Measurements from ENCODE around the gene TRMT11.
"Not testable (repeated sequence)": the region's sequence is repeated elsewhere in the genome, so short reads cannot be mapped to it uniquely, and the experiment has no call there.

TRMT11 gene

DNA sequence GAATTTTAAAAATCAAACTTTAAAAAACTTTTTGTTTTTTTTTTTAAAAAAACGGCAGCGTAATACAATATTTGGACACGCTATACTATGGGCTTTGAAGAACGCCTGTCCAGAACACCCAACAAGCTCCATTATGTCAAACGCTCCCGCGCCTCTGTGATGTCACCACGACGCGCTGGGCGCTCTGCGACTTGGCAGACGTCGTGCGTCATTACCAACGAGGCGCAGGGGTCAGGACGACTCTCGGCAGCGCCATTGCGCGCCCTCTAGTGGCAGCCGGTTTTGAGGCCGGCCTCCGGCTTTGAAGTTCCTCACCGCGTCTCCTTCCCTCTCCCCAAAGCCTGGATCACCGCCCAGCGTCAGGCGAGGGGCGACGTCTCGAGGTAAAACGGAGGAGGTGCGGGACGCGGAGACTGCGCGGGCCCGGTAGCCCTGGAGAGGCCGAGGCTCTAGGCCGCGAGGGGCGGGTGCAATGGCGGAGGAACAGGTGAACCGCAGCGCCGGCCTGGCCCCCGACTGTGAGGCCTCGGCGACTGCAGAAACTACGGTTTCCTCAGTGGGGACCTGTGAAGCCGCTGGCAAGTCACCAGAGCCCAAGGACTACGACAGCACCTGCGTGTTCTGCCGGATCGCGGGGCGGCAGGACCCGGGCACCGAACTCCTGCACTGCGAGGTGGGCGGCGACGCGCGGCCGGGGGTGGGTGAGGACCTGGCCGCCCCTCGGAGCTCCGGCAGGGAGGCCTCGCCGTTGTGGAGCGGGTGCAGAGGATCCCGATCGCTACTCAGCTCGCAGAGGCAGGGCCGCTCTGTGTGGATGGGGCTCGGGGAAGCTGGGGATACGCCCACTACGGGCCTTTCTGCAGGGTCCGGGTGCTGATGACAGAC lies 29.6 kb upstream of the TRMT11 start, which contains the start of gene HINT3:
Gene HINT3, plus strand, starts transcription at position 265 of the 885 bp plus-strand sequence. Its CDS starts 208 bp downstream, at position 473.
- peak; percentile 91 for DNase-seq (ENCODE audit: low read depth, low spot score)

- DNase-seq (ENCODE audit: low read depth, low spot score) = no peak
Observed at GRCh38 chr6:125957391-125957693, 29.0 kb upstream of the TRMT11 start.

DNA sequence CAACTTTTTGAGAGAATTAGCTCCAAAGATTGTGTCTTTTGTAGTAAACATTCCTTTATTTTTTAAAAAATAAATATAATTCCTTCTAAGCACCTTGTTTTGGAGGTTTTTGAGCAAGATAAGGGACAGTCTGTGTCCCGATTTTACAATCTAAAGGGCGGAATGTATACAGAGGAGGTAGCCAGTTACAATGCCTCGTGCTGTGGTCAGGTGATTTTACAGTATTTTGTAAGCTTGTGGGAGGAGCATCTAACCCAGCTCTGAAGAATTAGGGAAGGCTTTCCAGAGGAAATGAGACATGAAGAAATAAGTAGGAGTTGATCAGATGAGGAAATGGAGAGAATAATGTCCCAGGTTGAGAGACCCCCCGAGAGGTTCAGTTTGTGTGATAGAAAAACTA lies 28.5 kb upstream of the TRMT11 start:
- no peak for DNase-seq (ENCODE audit: low read depth, low spot score)

DNA sequence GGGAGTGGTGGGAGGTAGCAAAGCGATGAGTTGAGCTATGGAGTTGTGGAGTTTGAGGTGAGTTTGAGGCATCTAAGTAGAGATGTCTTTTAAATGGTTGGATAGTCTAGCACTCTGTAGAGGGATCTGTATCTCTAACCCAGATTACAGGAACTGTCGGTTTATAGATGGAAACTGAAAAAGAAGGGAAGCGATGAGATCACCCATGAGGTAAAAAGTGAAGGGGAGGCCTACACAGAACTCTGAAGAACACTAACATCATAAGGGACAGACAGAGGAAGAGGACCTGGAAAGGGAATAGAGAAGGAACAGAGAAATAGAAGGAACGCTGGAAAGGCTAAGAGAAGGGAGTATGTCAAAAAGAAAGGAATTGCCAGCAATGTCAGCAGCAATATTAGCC lies 27.3 kb upstream of the TRMT11 start:
- DNase-seq (ENCODE audit: low read depth, low spot score) = no peak

DNA sequence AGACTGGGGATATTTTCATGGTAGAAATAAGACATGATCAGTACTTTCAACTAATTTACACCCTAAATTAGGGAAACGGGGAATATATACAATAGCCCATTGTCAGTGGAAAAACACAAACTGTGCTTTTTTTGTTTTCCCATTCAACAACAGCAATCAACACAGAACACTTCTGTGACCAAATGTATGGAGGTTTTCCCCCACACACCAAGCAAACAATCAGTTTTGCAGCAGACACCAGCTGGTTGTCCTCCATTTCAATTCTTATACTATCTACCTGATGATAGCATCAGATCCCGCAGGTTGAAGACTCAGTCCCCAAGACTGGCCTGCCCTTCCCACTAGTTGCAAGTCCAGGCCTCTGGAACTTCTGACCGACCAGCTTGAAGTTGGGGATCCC lies 25.2 kb upstream of the TRMT11 start:
- no peak for DNase-seq (ENCODE audit: low read depth, low spot score)

- no peak for DNase-seq (ENCODE audit: low read depth, low spot score)
Observed at GRCh38 chr6:125962900-125963497, 23.3 kb upstream of the TRMT11 start.

- DNase-seq (ENCODE audit: low read depth, low spot score) = no peak
Observed at GRCh38 chr6:125963817-125964216, 22.5 kb upstream of the TRMT11 start.

DNA sequence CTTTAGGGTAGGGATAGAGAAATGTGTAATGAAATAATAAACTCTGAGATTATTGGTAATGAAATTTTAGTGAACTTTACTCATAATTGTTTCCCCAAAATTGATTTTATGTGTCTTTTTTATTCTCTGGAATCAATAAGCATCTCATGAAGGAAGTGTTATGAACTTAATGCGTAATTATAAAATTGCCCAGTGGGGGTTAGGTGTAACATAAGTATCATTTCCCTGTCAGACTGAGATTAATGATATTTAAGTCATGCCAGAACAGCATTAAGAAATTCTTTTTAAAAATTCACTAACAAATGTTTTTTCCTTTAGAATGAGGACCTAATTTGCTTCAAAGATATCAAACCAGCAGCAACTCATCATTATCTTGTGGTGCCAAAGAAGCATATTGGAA lies 19.8 kb upstream of the TRMT11 start:
- no peak for DNase-seq (ENCODE audit: low read depth, low spot score)

- DNase-seq (ENCODE audit: low read depth, low spot score) = no peak
Observed at GRCh38 chr6:125968493-125968892, 17.8 kb upstream of the TRMT11 start.

DNA sequence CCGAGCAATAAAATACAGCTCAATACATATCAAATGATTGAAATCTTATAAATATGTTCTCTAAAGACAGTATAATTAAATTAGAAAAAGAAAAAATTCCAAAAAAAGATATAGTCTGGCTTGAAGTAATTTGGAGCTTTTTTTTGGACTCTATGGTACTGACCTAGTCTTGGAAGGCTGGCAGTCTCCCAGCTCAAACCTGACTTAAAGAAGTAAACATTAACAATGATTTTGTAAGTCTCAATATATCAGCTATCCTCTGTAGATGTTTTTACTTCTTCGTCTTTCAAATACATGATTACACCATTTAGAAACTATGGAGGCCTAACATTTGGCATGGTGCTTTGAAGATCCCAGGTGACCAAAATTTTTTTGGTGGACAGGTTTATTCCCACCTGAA lies 15.6 kb upstream of the TRMT11 start:
- no peak for DNase-seq (ENCODE audit: low read depth, low spot score)

DNA sequence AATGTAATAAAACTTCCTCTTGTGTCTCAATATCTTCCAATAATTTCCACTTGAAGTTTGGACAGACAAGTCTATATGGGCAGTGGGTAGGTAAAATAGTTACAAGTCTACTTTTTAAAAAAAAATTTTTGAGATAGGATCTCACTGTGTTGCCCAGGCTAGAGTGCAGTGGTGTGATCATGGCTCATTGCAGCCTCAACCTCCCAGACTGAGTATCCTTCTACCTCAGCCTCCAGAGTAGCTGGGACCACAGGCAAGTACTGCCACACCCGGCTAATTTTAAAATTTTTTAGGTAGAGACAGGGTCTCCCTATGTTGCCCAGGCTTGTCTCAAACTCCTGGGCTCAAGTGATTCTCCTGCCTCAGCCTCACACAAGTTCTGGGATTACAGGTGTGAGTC lies 13.9 kb upstream of the TRMT11 start:
- DNase-seq (ENCODE audit: low read depth, low spot score) = not testable (repeated sequence)

DNA sequence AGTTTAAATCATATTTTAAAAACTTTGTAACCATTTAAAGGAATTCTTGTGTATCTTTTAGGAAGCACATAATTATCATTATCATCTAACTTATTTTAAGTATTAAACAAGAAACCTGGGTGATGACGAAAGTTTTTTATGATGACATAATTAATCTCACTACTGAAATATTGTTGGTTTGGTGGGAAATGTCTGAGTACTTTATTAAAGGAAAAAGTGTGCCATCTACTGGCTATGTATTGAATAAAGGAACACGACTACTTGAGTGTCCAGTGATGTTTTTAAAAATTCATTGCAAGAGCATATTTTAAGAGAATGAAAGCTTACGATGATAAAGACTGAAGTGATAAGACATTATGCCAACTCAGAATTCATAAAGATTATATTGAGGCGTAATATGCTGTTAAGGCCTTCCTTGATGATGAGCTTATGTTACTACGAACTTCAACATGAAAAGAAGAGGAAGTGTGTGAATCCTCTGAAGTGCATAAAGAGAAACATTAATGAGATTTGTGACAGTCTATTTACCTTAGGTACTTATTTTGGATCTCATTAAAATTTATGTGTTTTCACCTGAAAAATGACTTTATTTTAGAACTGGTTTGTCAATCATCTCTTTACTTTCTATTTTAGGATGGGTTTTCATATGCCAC lies 12.0 kb upstream of the TRMT11 start:
- DNase-seq (ENCODE audit: low read depth, low spot score) = no peak

DNA sequence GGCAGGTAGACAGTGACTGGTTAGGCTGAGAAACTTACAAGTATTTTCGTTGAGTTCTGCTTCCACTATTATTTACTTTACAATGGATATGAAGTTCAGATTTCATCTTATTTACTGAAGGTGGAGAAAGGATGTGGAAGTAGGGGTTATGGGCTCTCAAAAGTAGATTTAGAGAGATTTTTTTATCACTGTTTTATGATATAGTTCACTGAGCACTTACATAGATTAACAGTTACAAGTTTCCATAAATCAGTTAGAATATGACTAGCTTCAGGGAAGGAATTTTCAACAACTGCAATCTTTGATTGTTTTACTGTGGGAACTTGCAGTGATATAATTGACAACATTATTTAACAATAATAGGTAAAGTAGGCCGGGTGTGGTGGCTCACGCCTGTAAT lies 7.2 kb upstream of the TRMT11 start:
- no peak for DNase-seq (ENCODE audit: low read depth, low spot score)

GRCh38 chr6:125981571-125982185 lies 4.7 kb upstream of the TRMT11 start:
- DNase-seq (ENCODE audit: low read depth, low spot score) = no peak

DNA sequence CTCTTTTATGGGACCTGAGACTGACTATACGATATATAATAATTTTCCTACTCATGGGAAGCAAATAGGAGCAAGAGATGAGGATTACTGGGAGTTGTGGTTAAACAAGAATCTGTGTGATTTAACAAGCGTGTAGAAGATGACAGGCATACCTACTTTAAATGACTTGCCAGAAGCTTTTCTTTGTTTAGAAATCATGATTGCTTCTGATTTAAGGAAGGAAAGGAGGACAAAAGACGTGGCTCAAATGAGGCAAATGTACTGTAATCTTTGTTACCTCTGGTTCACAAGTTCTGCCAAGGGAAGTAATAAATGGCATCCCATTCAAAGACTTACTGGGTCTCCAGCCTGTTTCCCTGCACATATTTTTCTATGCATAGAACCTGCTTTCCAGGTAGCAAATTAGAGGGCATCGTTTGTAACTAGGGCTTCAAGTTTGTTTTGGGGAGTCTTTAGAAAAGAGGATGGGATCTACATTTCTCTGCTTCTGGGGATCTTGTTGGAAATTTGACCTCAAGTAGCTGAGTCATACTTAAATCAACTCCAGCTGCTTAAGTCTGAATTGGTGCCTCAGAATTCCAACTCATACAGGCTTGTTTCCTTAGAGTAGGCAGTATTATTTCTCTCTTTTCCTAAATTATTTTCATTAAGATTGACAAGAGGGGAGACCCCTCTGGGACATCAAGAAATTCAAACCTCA lies 2.9 kb upstream of the TRMT11 start:
- no peak for DNase-seq (ENCODE audit: low read depth, low spot score)

DNA sequence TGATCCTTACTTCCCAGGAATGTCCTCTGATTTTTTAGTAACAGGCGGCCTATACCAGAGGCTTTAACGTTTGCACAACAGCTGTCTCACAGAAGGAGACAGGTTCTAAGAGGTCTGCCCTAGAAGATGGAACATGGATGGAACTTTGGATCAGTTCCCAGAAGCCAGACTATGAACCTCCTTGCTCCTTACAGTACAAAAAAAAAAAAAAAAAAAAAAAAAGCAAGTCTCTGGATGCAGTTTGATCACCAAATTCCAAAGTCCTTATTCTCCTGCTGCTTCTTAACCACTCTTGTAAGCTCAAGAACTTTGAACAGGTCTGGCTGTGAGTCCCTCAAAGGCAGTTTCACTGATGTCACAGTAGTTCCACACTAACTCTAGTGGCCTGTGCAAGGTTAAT lies 2.0 kb upstream of the TRMT11 start:
- no peak for DNase-seq (ENCODE audit: low read depth, low spot score)

- DNase-seq (ENCODE audit: low read depth, low spot score) = no peak
Observed at GRCh38 chr6:125985522-125985921, 818 bp upstream of the TRMT11 start.

GRCh38 chr6:125985979-125986300 lies 400 bp upstream of the TRMT11 start:
- no peak for DNase-seq (ENCODE audit: low read depth, low spot score)

DNA sequence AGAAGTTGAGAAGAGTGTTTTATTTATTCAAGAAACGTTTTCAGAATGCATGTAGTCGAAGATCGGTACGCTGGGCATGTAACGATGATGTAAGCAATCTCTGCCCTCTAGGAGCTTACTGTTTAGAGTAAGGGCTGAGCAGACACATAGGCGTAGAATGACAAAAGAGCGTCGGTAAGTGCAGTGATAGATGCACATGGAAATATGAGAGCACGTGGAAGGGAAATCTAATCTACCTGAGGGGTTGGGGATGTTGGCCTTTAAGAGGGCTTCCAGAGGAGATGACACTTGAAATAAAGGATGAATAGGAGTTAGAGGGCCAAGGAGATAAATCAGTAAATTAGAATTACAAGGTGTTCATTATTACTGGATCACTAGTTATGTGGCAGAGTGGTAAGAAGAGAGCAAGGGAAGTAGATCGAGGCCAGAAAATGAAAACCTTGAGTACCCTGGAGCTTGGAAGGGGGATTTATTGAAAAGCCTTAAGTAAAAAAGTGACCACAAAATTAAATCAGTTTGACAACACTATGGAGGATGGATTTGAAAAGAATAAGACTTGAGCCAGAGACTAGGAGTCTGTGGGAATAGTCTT lies 782 bp downstream of the TRMT11 start:
- no peak for DNase-seq (ENCODE audit: low read depth, low spot score)

DNA sequence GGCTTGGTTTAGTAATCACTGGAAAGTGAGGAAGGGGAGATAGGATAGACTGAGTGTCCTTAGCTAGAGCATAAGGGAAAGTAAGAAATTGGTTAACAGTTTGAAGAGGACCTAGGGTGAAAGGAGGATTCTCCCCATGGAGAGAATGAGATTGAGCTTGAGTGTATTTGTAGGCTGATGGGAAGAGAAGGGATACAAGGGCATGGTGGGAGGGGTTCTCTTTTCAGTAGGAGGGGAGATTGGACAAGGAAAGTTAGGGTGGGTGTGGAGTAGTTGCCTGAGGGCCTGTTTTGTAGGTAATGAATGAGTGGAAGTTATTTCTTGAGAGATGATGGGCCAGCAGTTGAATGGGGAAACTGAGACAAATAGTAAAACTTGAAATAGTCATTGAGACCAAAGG lies 1.9 kb downstream of the TRMT11 start:
- DNase-seq (ENCODE audit: low read depth, low spot score) = no peak

GRCh38 chr6:125989631-125990030 lies 3.3 kb downstream of the TRMT11 start:
- DNase-seq (ENCODE audit: low read depth, low spot score) = no peak

DNA sequence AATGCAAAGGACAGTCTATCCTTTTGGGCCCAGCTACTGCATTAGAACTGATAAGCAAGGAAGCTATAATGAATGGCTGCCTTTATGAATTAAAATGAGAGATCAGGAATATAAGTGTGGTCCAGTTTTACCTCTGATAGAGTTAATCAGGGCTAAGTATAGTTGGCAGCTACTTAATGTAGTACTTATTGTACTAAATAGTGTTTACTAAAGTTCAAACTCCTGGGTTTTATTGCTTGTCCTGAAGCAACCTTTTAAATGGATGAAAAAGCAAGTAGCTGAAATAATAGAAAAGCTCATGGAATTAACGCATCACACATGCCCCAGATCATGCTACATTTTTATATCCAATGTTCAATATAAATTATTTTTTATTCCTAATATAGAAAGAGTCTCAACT lies 5.3 kb downstream of the TRMT11 start:
- no peak for DNase-seq (ENCODE audit: low read depth, low spot score)
